Effector memory CD8-positive, alpha-beta T cell (primary cell): Measurements from ENCODE around the gene FCRL6.

Experiments used
- ATAC-seq: fragments of 150-1000 bp; cut with Tn5 transposase; replicated peaks from 2 replicates; pipeline ENCODE4 v1.10.0; 2021; ENCODE audit warnings: mild to moderate bottlenecking, moderate library complexity
- DNase-seq, 3 experiments: peaks; one replicate each; pipeline ENCODE4 v3.0.0; 2021
- H3K27ac Mint-ChIP-seq, 2 donors: one replicate each; pipeline ENCODE4 v1.8.0; 2022; ENCODE audit warnings: mild to moderate bottlenecking in 2 of 2, mixed read lengths in 2 of 2, moderate library complexity in 2 of 2
- H3K27me3 Mint-ChIP-seq, 2 donors: one replicate each; pipeline ENCODE4 v1.8.0; 2022; ENCODE audit warnings: mixed read lengths in 2 of 2
- H3K36me3 Mint-ChIP-seq: one replicate; pipeline ENCODE4 v1.8.0; 2022; ENCODE audit warnings: mild to moderate bottlenecking, moderate library complexity, mixed read lengths; ENCODE audit not compliant: insufficient read depth
- H3K4me1 Mint-ChIP-seq, 2 donors: one replicate each; pipeline ENCODE4 v1.8.0; 2022; ENCODE audit warnings: low read depth in 2 of 2, mixed read lengths in 2 of 2
- H3K4me3 Mint-ChIP-seq, 2 donors: one replicate each; pipeline ENCODE4 v1.8.0; 2022; ENCODE audit warnings: mild to moderate bottlenecking in 2 of 2, mixed read lengths in 2 of 2, moderate library complexity in 2 of 2
- H3K9me3 Mint-ChIP-seq, 2 donors: one replicate each; pipeline ENCODE4 v1.8.0; 2022; ENCODE audit warnings: mixed read lengths in 2 of 2

Gene FCRL6

GRCh38 chr1:159815926-159816325, 13.8 kb downstream of the FCRL6 start:
- Mint-ChIP-seq H3K36me3 (peaks cover 11% of the 10 kb centered on the region), H3K4me3 (no peak overlapping the region), H3K27ac (peak overlapping the region in 1 of 2 donors; percentile 26), H3K9me3 (no peaks in the 10 kb centered on the region), H3K27me3 (no peaks in the 10 kb centered on the region), H3K4me1 (peaks cover 13 to 48% of the 10 kb centered on the region in 2 donors)
- ATAC-seq = no peak
- no peak for DNase-seq

- no peaks in the 10 kb centered on the region for H3K27me3 Mint-ChIP-seq
- H3K9me3 Mint-ChIP-seq = no peaks in the 10 kb centered on the region
- ATAC-seq = no peak
- DNase-seq = no peak
- no peak overlapping the region for H3K4me3 Mint-ChIP-seq
- H3K4me1 Mint-ChIP-seq = peaks cover 22 to 46% of the 10 kb centered on the region in 2 donors
- H3K27ac Mint-ChIP-seq = peak overlapping the region in 1 of 2 donors; percentile 53
- H3K36me3 Mint-ChIP-seq = peaks cover 11% of the 10 kb centered on the region
Measured at GRCh38 chr1:159817276-159818041, 15.3 kb downstream of the FCRL6 start.

- no peak for DNase-seq
- H3K27ac Mint-ChIP-seq = peak overlapping the region in 1 of 2 donors; percentile 77
- H3K4me1 Mint-ChIP-seq = peaks cover 50 to 71% of the 10 kb centered on the region in 2 donors
- peaks cover 16% of the 10 kb centered on the region for H3K36me3 Mint-ChIP-seq
- no peak overlapping the region for H3K4me3 Mint-ChIP-seq
- H3K27me3 Mint-ChIP-seq = no peaks in the 10 kb centered on the region
- ATAC-seq = no peak
- no peaks in the 10 kb centered on the region for H3K9me3 Mint-ChIP-seq
Measured at GRCh38 chr1:159821171-159821867, 19.2 kb downstream of the FCRL6 start.

GRCh38 chr1:159823406-159823805, 21.2 kb downstream of the FCRL6 start:
- Mint-ChIP-seq H3K4me3 (peak overlapping the region; percentile 6 to 30), H3K27me3 (no peaks in the 10 kb centered on the region), H3K36me3 (peaks cover 29% of the 10 kb centered on the region), H3K4me1 (peaks cover 70 to 89% of the 10 kb centered on the region in 2 donors), H3K27ac (peak overlapping the region; percentile 57 to 79), H3K9me3 (no peaks in the 10 kb centered on the region)
- ATAC-seq = no peak
- no peak for DNase-seq

GRCh38 chr1:159825564-159825963, 23.4 kb downstream of the FCRL6 start:
- peak overlapping the region; percentile 75 to 83 for H3K4me3 Mint-ChIP-seq
- H3K27me3 Mint-ChIP-seq = no peaks in the 10 kb centered on the region
- no peak for ATAC-seq
- peaks cover 29% of the 10 kb centered on the region for H3K36me3 Mint-ChIP-seq
- peak overlapping the region; percentile 52 to 96 for H3K27ac Mint-ChIP-seq
- H3K9me3 Mint-ChIP-seq = peaks cover 0 to 5% of the 10 kb centered on the region in 2 donors
- no peak for DNase-seq
- H3K4me1 Mint-ChIP-seq = peaks cover 89 to 95% of the 10 kb centered on the region in 2 donors

- Mint-ChIP-seq H3K9me3 (peaks cover 0 to 5% of the 10 kb centered on the region in 2 donors), H3K27me3 (no peaks in the 10 kb centered on the region), H3K4me1 (peaks cover 87 to 89% of the 10 kb centered on the region in 2 donors), H3K36me3 (peaks cover 32% of the 10 kb centered on the region), H3K4me3 (peak within 1 kb of the TSS; percentile 75 to 83), H3K27ac (peak within 1 kb of the TSS; percentile 52 to 96)
- ATAC-seq (peak; percentile 86), DNase-seq (peak; percentile 64 to 77 (median 68))
Measured at GRCh38 chr1:159826441-159827101, 24.4 kb downstream of the FCRL6 start, which contains the start of gene SLAMF8. TSS of gene SLAMF8 (plus strand) at chr1:159826873. CDS start at chr1:159826899, 26 bp downstream.

- DNase-seq (peak; percentile 14 to 23 (median 15)), ATAC-seq (peak; percentile 58)
- H3K27ac Mint-ChIP-seq = peak overlapping the region; percentile 52 to 96
- H3K4me1 Mint-ChIP-seq = peaks cover 83 to 89% of the 10 kb centered on the region in 2 donors
- peaks cover 32% of the 10 kb centered on the region for H3K36me3 Mint-ChIP-seq
- H3K9me3 Mint-ChIP-seq = peaks cover 0 to 5% of the 10 kb centered on the region in 2 donors
- no peaks in the 10 kb centered on the region for H3K27me3 Mint-ChIP-seq
- H3K4me3 Mint-ChIP-seq = peak overlapping the region; percentile 75 to 83
Measured at GRCh38 chr1:159827102-159827490, 24.9 kb downstream of the FCRL6 start.

- DNase-seq (peak; percentile 34 to 41 (median 35)), ATAC-seq (peak; percentile 48)
- peaks cover 32% of the 10 kb centered on the region for H3K36me3 Mint-ChIP-seq
- H3K4me3 Mint-ChIP-seq = peak overlapping the region; percentile 75 to 83
- H3K27me3 Mint-ChIP-seq = no peaks in the 10 kb centered on the region
- H3K9me3 Mint-ChIP-seq = peaks cover 0 to 5% of the 10 kb centered on the region in 2 donors
- peak overlapping the region; percentile 52 to 96 for H3K27ac Mint-ChIP-seq
- peaks cover 79 to 84% of the 10 kb centered on the region in 2 donors for H3K4me1 Mint-ChIP-seq
Measured at GRCh38 chr1:159827549-159827948, 25.4 kb downstream of the FCRL6 start.

- H3K27ac Mint-ChIP-seq = peak overlapping the region; percentile 52 to 96
Measured at GRCh38 chr1:159828176-159828575, 26.0 kb downstream of the FCRL6 start.

GRCh38 chr1:159828581-159829272, 26.6 kb downstream of the FCRL6 start:
- DNase-seq = no peak
- H3K4me3 Mint-ChIP-seq = peak overlapping the region; percentile 75 to 83
- ATAC-seq = no peak
- peaks cover 71 to 77% of the 10 kb centered on the region in 2 donors for H3K4me1 Mint-ChIP-seq
- H3K27me3 Mint-ChIP-seq = no peaks in the 10 kb centered on the region
- peaks cover 28% of the 10 kb centered on the region for H3K36me3 Mint-ChIP-seq
- H3K9me3 Mint-ChIP-seq = peaks cover 0 to 5% of the 10 kb centered on the region in 2 donors
- peak overlapping the region in 1 of 2 donors; percentile 96 for H3K27ac Mint-ChIP-seq

More at GRCh38 chr1:159828176-159828575, 26.0 kb downstream of the FCRL6 start:
- Mint-ChIP-seq H3K9me3 (peaks cover 0 to 5% of the 10 kb centered on the region in 2 donors), H3K36me3 (peaks cover 31% of the 10 kb centered on the region), H3K4me1 (peaks cover 74 to 78% of the 10 kb centered on the region in 2 donors), H3K4me3 (peak overlapping the region; percentile 75 to 83), H3K27me3 (no peaks in the 10 kb centered on the region)
- no peak for DNase-seq
- ATAC-seq = no peak

- DNase-seq (no peak), ATAC-seq (no peak)
- Mint-ChIP-seq H3K4me1 (peaks cover 66 to 74% of the 10 kb centered on the region in 2 donors), H3K27me3 (no peaks in the 10 kb centered on the region), H3K9me3 (peaks cover 0 to 5% of the 10 kb centered on the region in 2 donors), H3K36me3 (peaks cover 28% of the 10 kb centered on the region), H3K27ac (peak overlapping the region in 1 of 2 donors; percentile 96), H3K4me3 (peak overlapping the region; percentile 45 to 75)
Measured at GRCh38 chr1:159829273-159829634, 27.1 kb downstream of the FCRL6 start.

GRCh38 chr1:159829822-159830465, 27.8 kb downstream of the FCRL6 start:
- H3K4me3 Mint-ChIP-seq = peak overlapping the region; percentile 45 to 75
- H3K4me1 Mint-ChIP-seq = peaks cover 59 to 67% of the 10 kb centered on the region in 2 donors
- H3K9me3 Mint-ChIP-seq = peaks cover 0 to 5% of the 10 kb centered on the region in 2 donors
- no peaks in the 10 kb centered on the region for H3K27me3 Mint-ChIP-seq
- DNase-seq (no peak), ATAC-seq (no peak)
- H3K27ac Mint-ChIP-seq = peak overlapping the region in 1 of 2 donors; percentile 64
- H3K36me3 Mint-ChIP-seq = peaks cover 26% of the 10 kb centered on the region
